Epithelial cell of proximal tubule (primary cell): ENCODE data around the gene TM4SF1. TPM values are rescaled to one million over a fixed set of nuclear protein-coding genes. Genes with fewer than 3 reads are reported as not detected.

ENCODE experiments used
- DNase-seq: peaks from one replicate; pipeline ENCODE4 v3.0.0-alpha.2; 2011; ENCODE audit warnings: low read depth
- H3K4me3 ChIP-seq: 2 replicates; pipeline ENCODE4 v1.5.1; 2011; ENCODE audit warnings: low read depth, mild to moderate bottlenecking, low read length
- total RNA-seq: library from RNA; depleted of rRNA; stranded (reverse); fragments of >200 nt; gene quantifications from 2 replicates; pipeline ENCODE4 v1.2.3, GENCODE V29; 2015
- TF ChIP-seq, protein P1 (sequence below): conservative IDR thresholded peaks from 2 replicates; pipeline ENCODE4 v1.5.1; 2012; ENCODE audit warnings: low read depth, mild to moderate bottlenecking, low read length

Gene TM4SF1
- 304 and 345 TPM in 2 replicates for total RNA-seq

DNA sequence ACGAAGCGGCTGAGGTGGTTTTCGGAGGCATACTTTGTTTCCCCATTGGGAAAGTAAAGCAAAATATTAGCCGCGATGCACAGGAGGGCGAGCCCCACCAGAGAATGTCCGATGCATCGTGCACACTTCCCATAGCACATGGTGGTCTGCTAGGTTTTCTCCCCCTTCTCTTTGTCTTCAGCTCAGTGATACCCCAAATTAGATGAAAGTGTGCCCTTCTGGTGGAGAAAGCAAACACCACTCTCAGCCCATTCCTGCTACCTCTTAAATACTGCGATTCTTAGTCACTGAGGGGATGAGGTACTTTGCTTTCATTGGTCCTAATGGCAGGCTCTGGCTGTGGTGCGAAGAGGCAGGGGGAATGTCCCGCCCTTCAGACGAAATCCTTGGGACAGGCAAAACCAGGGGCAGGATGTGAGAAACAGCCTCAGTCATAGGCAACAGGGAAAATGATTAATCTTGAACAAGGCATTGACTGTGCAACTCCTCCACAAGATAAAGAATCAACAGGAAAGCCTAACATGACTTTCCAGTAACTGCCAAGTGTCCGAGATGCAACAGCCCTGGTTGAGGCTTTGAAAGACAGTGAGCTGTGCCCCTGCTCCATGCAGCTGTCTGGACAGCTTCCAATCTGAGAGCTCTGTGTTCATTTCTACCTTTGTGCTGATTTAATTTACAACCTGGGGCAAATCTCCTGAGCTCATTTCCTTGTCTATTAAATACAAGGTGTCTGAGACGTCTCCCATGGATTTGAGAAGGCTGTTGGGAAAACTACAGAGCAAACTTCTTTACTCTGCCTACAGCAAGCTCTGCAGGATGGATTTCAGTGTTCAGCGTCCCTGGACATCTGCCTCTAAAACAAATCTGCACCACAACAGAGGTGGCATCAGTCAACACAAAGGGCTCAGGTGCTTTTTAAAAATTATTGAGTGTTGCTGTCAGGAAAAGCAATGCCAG, at the start of gene TM4SF1:
Gene TM4SF1, minus strand, starts transcription at position 242 of the 957 bp plus-strand sequence. Its CDS starts 102 bp downstream, at position 140.
- TF ChIP-seq, protein P1, sequence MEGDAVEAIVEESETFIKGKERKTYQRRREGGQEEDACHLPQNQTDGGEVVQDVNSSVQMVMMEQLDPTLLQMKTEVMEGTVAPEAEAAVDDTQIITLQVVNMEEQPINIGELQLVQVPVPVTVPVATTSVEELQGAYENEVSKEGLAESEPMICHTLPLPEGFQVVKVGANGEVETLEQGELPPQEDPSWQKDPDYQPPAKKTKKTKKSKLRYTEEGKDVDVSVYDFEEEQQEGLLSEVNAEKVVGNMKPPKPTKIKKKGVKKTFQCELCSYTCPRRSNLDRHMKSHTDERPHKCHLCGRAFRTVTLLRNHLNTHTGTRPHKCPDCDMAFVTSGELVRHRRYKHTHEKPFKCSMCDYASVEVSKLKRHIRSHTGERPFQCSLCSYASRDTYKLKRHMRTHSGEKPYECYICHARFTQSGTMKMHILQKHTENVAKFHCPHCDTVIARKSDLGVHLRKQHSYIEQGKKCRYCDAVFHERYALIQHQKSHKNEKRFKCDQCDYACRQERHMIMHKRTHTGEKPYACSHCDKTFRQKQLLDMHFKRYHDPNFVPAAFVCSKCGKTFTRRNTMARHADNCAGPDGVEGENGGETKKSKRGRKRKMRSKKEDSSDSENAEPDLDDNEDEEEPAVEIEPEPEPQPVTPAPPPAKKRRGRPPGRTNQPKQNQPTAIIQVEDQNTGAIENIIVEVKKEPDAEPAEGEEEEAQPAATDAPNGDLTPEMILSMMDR = no peak
- peak within 1 kb of the TSS; percentile 72 for H3K4me3 ChIP-seq
- peak; percentile 95 for DNase-seq

GRCh38 chr3:149426325-149426724, 48.9 kb upstream of the TM4SF1 start:
- TF ChIP-seq, protein P1 = no peak
- no peak overlapping the region for H3K4me3 ChIP-seq
- no peak for DNase-seq

- TF ChIP-seq, protein P1 = no peak
- H3K4me3 ChIP-seq = no peak overlapping the region
Observed at GRCh38 chr3:149424918-149425317, 47.5 kb upstream of the TM4SF1 start.

GRCh38 chr3:149421764-149422163, 44.3 kb upstream of the TM4SF1 start:
- H3K4me3 ChIP-seq = no peak overlapping the region
- TF ChIP-seq, protein P1 = no peak
- no peak for DNase-seq

More at GRCh38 chr3:149424918-149425317, 47.5 kb upstream of the TM4SF1 start:
- DNase-seq = no peak

DNA sequence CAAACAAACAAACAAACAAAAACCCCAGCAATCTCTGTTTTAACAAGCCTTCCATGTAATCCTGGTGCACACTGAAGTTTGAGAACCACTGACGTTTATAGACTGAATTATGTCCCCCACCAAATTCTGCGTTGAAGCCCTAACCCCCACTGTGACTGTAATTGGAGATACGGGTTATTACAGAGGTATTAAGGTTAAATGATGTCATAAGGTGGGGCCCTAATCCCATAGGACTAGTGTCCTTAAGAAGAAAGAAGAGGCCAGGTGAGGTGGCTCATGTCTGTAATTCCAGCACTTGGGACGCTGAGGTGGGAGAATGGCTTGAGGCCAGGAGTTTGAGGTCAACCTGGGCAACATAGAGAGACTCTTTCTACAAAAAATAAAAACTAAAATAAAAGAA, 42.4 kb upstream of the TM4SF1 start:
- no peak for DNase-seq
- H3K4me3 ChIP-seq = no peak overlapping the region
- TF ChIP-seq, protein P1 = no peak

GRCh38 chr3:149417727-149418126, 40.3 kb upstream of the TM4SF1 start:
- TF ChIP-seq, protein P1 = no peak
- H3K4me3 ChIP-seq = no peak overlapping the region

DNA sequence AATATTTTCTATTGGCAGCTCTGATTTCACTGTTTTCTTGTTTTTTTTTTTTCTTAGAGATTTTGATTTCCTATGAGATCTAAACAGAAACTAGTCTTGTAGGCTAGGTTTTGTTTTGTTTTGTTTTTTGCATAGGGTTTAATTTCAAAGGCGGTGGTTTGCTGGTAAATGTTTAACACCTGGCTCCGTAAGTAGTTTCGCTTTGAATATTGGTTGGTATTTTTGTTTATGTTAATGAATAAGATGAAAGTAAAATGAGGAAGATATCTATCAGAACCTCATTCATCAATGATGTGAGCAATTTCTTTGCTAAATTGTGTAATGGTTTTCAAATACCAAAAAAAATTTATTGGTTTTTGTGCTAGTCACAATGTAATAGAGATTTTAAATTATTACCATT, 39.7 kb upstream of the TM4SF1 start:
- H3K4me3 ChIP-seq = peak overlapping the region; percentile 10
- no peak for DNase-seq
- TF ChIP-seq, protein P1 = no peak

More at GRCh38 chr3:149417727-149418126, 40.3 kb upstream of the TM4SF1 start:
- DNase-seq = no peak
